HL-60/S4 treated with retinoic acid at 250 ng/mL for 4 days and 3 days (cell line): ENCODE data around the gene NMT1.

ENCODE experiments used
- in situ Hi-C: fragments of 300-500 bp; cut with MboI; formaldehyde crosslinking; loops from 2 replicates; pipeline ENCODE4 v1.7.0; 2022; ENCODE audit warnings: low sequenced_read_pairs

The NMT1 gene

GRCh38 chr17:45101883-45102811 lies 41.0 kb downstream of the NMT1 start:
- in situ Hi-C loops: no loop called here

GRCh38 chr17:45102856-45103255 lies 41.7 kb downstream of the NMT1 start:
- in situ Hi-C loops: no loop called here

GRCh38 chr17:45103269-45103795 lies 42.2 kb downstream of the NMT1 start:
- in situ Hi-C loops: no loop called here

- in situ Hi-C loops: no loop called here
These were observed 42.9 kb downstream of the NMT1 start for GRCh38 chr17:45104029-45104428.

GRCh38 chr17:45104497-45104896 lies 43.4 kb downstream of the NMT1 start:
- in situ Hi-C loops: no loop called here

- in situ Hi-C loops: no loop called here
These were observed 43.9 kb downstream of the NMT1 start for GRCh38 chr17:45104907-45105624.

- in situ Hi-C loops: no loop called here
These were observed 45.0 kb downstream of the NMT1 start for GRCh38 chr17:45106096-45106495.

- in situ Hi-C loops: no loop called here
These were observed 45.5 kb downstream of the NMT1 start for GRCh38 chr17:45106582-45106981.

GRCh38 chr17:45107293-45108010 lies 46.3 kb downstream of the NMT1 start:
- in situ Hi-C loops: no loop called here

- in situ Hi-C loops: no loop called here
These were observed 46.9 kb downstream of the NMT1 start for GRCh38 chr17:45108051-45108450.

GRCh38 chr17:45108595-45109521 lies 47.7 kb downstream of the NMT1 start:
- in situ Hi-C loops: no loop called here

- in situ Hi-C loops: no loop called here
These were observed 49.8 kb downstream of the NMT1 start for GRCh38 chr17:45110676-45111611.

- in situ Hi-C loops: no loop called here
These were observed 50.7 kb downstream of the NMT1 start for GRCh38 chr17:45111850-45112249.

- in situ Hi-C loops: no loop called here
These were observed 51.7 kb downstream of the NMT1 start for GRCh38 chr17:45112559-45113423.

GRCh38 chr17:45113424-45113754 lies 52.3 kb downstream of the NMT1 start:
- in situ Hi-C loops: no loop called here

GRCh38 chr17:45114117-45114932 lies 53.2 kb downstream of the NMT1 start:
- in situ Hi-C loops: no loop called here

- in situ Hi-C loops: no loop called here
These were observed 54.0 kb downstream of the NMT1 start for GRCh38 chr17:45115015-45115625.
